ENCODE data around the gene MCRIP2. TPM values are rescaled to one million over a fixed set of nuclear protein-coding genes. Genes with fewer than 3 reads are reported as not detected.
A peak's percentile ranks its signal among the peaks of the same experiment; 100 is the strongest.

Gene MCRIP2
- total RNA-seq, 1 experiment from 2014 or later, result 56.3 TPM

DNA sequence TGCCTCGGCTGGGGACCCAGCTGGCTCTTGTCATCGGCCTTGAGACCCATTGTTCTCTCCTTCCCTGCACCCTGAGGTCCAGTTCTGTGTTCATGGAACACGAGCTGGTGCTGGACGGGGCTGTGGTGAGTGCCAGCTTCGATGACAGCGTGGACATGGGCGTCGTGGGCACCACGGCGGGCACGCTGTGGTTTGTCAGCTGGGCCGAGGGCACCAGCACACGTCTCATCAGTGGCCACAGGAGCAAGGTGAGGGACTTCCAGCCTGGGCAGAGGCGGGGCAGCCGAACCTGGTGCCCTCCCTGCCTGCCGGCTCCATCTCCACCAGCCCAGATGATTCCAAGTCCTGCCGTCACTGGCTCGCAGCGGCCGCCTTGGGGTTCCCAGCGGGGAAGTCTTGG is 21.0 kb downstream of the MCRIP2 start:
- intact Hi-C loops (cut with micrococcal nuclease; ENCODE audit: unreplicated experiment), result no loop called here
- Mint-ChIP-seq H3K4me1 (ENCODE audit: low read depth, unreplicated experiment) (no peaks in the 10 kb centered on the region), H3K27me3 (ENCODE audit: unreplicated experiment) (no peaks in the 10 kb centered on the region), H3K27ac (ENCODE audit: unreplicated experiment) (no peak overlapping the region), H3K36me3 (ENCODE audit: insufficient read depth, unreplicated experiment) (peaks cover 30% of the 10 kb centered on the region), H3K9me3 (ENCODE audit: low read depth, unreplicated experiment) (no peaks in the 10 kb centered on the region), H3K4me3 (ENCODE audit: low read depth, unreplicated experiment) (no peak overlapping the region)
- CTCF ChIA-PET, result interaction anchor here (0.7 kb wide), 1 partner anchor 13 kb away, joined by 3 read pairs; the partner anchor contains the start of gene WDR90
- BruUV-seq (replicated peaks), result no TSS peak
- DNase-seq, result no peak
- TF ChIP-seq, protein P1, sequence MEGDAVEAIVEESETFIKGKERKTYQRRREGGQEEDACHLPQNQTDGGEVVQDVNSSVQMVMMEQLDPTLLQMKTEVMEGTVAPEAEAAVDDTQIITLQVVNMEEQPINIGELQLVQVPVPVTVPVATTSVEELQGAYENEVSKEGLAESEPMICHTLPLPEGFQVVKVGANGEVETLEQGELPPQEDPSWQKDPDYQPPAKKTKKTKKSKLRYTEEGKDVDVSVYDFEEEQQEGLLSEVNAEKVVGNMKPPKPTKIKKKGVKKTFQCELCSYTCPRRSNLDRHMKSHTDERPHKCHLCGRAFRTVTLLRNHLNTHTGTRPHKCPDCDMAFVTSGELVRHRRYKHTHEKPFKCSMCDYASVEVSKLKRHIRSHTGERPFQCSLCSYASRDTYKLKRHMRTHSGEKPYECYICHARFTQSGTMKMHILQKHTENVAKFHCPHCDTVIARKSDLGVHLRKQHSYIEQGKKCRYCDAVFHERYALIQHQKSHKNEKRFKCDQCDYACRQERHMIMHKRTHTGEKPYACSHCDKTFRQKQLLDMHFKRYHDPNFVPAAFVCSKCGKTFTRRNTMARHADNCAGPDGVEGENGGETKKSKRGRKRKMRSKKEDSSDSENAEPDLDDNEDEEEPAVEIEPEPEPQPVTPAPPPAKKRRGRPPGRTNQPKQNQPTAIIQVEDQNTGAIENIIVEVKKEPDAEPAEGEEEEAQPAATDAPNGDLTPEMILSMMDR (IDR thresholded peaks at IDR 0.05; ENCODE audit: unreplicated experiment), result no peak

DNA sequence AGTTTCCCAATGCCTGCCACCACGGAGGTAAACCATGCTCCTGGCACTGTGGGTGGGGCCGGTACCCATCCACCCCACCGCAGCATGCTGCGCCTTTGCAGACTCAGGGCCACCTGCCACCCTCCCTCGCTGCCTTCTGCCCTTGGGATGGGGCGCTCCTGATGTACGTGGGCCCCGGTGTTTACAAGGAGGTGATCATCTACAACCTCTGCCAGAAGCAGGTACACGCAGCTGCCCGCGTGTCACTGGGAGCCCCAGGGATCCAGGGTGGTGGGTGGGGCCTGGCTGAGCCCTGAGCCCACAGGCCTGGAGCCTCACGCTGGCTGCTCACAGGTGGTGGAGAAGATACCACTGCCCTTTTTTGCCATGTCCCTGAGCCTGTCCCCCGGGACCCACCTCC is 24.9 kb downstream of the MCRIP2 start:
- H3K36me3 Mint-ChIP-seq (ENCODE audit: insufficient read depth, unreplicated experiment), result peaks cover 53% of the 10 kb centered on the region
- no peaks in the 10 kb centered on the region for H3K9me3 Mint-ChIP-seq (ENCODE audit: low read depth, unreplicated experiment)
- BruUV-seq (replicated peaks), result no TSS peak
- H3K27ac Mint-ChIP-seq (ENCODE audit: unreplicated experiment), result no peak overlapping the region
- DNase-seq, result no peak
- H3K4me1 Mint-ChIP-seq (ENCODE audit: low read depth, unreplicated experiment), result no peaks in the 10 kb centered on the region
- CTCF ChIA-PET, result no interaction called here
- intact Hi-C loops (cut with micrococcal nuclease; ENCODE audit: unreplicated experiment), result no loop called here
- TF ChIP-seq, protein P1 (IDR thresholded peaks at IDR 0.05; ENCODE audit: unreplicated experiment), result no peak
- no peaks in the 10 kb centered on the region for H3K27me3 Mint-ChIP-seq (ENCODE audit: unreplicated experiment)
- H3K4me3 Mint-ChIP-seq (ENCODE audit: low read depth, unreplicated experiment), result no peak overlapping the region

GRCh38 chr16:667113-667779 is 25.6 kb downstream of the MCRIP2 start:
- Mint-ChIP-seq H3K36me3 (ENCODE audit: insufficient read depth, unreplicated experiment) (peaks cover 50% of the 10 kb centered on the region), H3K4me3 (ENCODE audit: low read depth, unreplicated experiment) (peak overlapping the region; percentile 87), H3K4me1 (ENCODE audit: low read depth, unreplicated experiment) (no peaks in the 10 kb centered on the region), H3K9me3 (ENCODE audit: low read depth, unreplicated experiment) (no peaks in the 10 kb centered on the region), H3K27ac (ENCODE audit: unreplicated experiment) (no peak overlapping the region), H3K27me3 (ENCODE audit: unreplicated experiment) (no peaks in the 10 kb centered on the region)
- intact Hi-C loops (cut with micrococcal nuclease; ENCODE audit: unreplicated experiment), result no loop called here
- TF ChIP-seq, protein P1 (IDR thresholded peaks at IDR 0.05; ENCODE audit: unreplicated experiment), result no peak
- no peak for DNase-seq
- CTCF ChIA-PET, result interaction anchor here (0.7 to 1.3 kb wide), 2 partner anchors 19 to 59 kb away, joined by 3 read pairs; partner anchors contain the start of gene HAGHL
- no TSS peak for BruUV-seq (replicated peaks)

DNA sequence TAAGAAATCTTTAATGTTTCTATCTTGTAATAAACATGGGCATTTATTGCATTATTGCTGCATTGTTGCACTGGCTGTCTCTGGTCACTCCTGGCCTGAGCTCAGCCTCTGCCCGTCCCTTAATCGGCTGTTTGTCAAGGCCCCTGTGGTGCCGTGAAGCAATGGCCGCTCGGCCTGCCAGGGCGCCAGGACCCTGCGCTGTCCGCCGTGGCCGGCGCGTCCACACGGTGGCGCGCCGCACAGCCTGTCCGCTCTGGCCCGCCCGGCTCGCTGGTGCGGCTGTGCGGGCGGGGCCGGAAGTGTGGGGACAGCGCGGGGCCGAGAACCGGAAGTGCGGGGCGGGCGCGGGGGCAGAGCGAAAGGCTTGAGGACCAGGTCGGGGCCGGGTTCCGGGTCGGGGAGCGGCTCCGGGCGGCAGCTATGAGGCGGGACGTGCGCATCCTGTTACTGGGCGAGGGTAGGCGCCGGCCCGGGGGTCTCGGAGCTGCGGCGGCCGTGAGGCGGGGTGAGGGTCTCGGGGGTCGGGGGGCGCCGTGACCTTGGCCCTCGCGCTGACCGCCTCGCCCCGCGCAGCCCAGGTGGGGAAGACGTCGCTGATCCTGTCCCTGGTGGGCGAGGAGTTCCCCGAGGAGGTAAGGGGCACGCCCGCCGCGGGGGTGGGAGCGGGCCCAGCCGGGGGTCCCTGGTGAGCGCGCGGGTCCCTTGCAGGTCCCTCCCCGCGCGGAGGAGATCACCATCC is 26.3 kb downstream of the MCRIP2 start, which contains the start of gene RHOT2:
RHOT2 (plus strand) TSS at position 353 of the 739 bp plus-strand sequence; CDS start at position 421, 68 bp downstream.
- Mint-ChIP-seq H3K36me3 (ENCODE audit: insufficient read depth, unreplicated experiment) (peaks cover 46% of the 10 kb centered on the region), H3K4me3 (ENCODE audit: low read depth, unreplicated experiment) (peak within 1 kb of the TSS; percentile 87), H3K27ac (ENCODE audit: unreplicated experiment) (peak within 1 kb of the TSS; percentile 61), H3K4me1 (ENCODE audit: low read depth, unreplicated experiment) (no peaks in the 10 kb centered on the region), H3K9me3 (ENCODE audit: low read depth, unreplicated experiment) (no peaks in the 10 kb centered on the region), H3K27me3 (ENCODE audit: unreplicated experiment) (no peaks in the 10 kb centered on the region)
- TF ChIP-seq, protein P1 (IDR thresholded peaks at IDR 0.05; ENCODE audit: unreplicated experiment), result peak; percentile 83
- intact Hi-C loops (cut with micrococcal nuclease; ENCODE audit: unreplicated experiment), result no loop called here
- CTCF ChIA-PET, result interaction anchor here (0.5 to 1.3 kb wide), 3 partner anchors 20 to 663 kb away, joined by 3 read pairs; partner anchors contain the start of gene HAGHL
- peak; percentile 97 for DNase-seq
- no TSS peak for BruUV-seq (replicated peaks)
